Measurements from ENCODE around the gene NRXN3. TPM values are rescaled to one million over a fixed set of nuclear protein-coding genes. Genes with fewer than 3 reads are reported as not detected.
"Not testable (repeated sequence)": the region's sequence is repeated elsewhere in the genome, so short reads cannot be mapped to it uniquely, and the experiment has no call there.

NRXN3 gene
- total RNA-seq, 2 donors from 2014 or later, result 1.6 to 1.9 TPM

- ATAC-seq (no peak), DNase-seq (no peak)
- intact Hi-C loops (cut with DNase I), result no loop called here
Measured at GRCh38 chr14:79740066-79740601, 1570.0 kb downstream of the NRXN3 start.

DNA sequence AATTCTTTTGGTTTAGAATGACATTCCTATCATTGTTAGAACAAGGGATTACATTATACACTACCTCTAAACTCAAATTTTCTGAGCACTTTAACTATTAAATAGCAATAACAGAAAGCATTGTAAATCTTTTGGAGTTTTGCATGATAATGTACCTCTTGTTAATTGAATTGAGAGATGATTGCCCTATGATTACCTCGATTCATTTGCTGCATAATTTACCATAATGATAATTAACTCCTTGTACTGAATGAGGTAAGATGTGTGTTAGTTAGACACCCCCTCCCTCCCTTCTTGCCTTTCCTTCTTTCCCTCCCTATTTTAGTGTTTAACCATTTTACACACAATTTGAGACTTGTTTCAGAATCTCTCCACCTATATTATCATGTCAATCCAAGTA, 1572.0 kb downstream of the NRXN3 start:
- ATAC-seq, result no peak
- no peak for DNase-seq
- intact Hi-C loops (cut with DNase I), result no loop called here

- intact Hi-C loops (cut with DNase I), result no loop called here
- no peak for ATAC-seq
- no peak for DNase-seq
Measured at GRCh38 chr14:79745046-79745445, 1574.9 kb downstream of the NRXN3 start.

GRCh38 chr14:79749065-79749464, 1578.9 kb downstream of the NRXN3 start:
- intact Hi-C loops (cut with DNase I), result no loop called here
- no peak for DNase-seq

DNA sequence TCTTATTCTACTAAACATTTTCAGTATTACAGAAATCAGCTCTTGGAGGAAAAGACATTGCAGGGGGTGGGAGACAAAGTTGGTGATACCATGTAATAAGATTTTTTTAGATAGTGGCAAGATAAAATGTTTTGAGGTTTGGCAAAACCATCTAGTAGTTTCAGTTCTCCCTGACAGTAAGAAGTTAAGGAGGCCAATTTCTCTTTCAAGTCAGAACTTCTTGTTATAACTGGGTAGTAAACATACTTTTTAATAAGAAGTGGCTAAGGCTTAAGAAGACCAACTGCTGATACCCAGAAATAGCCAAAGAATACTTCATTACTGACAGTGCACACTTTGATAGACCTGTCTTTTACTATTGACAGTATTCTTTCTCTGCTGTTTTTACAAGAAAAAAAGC, 1588.8 kb downstream of the NRXN3 start:
- ATAC-seq, result no peak
- no peak for DNase-seq
- intact Hi-C loops (cut with DNase I), result no loop called here

More at GRCh38 chr14:79749065-79749464, 1578.9 kb downstream of the NRXN3 start:
- no peak for ATAC-seq

DNA sequence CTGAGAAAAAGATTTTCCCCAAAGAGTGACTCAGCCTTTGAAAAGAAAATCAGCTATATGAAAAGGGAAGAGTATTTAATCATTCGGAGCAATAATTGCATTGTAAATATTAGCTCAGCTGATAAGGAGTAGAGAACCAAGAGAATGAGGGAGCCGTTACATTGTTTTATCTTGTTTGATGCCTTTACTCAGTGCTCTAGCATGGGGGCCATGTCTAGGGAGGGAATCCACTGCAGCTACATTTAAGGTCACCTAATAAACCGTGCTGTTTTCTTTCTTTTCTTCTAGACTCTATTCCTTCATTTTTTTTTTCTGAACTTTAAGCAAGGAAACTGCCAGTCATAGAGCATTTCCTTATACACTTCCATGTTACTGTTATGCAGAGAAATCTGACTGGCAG, 1594.2 kb downstream of the NRXN3 start:
- ATAC-seq (no peak), DNase-seq (no peak)
- intact Hi-C loops (cut with DNase I), result no loop called here

DNA sequence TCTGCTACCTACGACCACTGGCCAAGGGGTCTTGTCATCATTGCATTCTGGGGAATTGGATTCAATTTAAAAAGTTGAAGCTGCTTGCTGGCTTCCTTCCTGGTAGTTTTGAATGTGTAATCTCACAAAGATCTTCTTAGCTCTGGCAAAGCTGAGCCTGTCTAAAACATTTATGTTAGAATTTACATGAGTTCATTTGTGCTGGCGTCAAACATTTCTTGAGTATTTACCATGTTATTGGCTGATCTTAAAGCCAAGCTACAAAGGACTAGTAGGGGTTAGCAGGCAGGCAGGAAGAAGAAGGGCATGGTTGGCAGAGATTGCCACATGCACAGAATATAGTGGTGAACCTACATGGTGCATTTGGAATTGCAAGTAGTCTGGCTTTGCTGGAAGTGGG, 1596.3 kb downstream of the NRXN3 start:
- intact Hi-C loops (cut with DNase I), result no loop called here
- no peak for ATAC-seq
- DNase-seq, result no peak

DNA sequence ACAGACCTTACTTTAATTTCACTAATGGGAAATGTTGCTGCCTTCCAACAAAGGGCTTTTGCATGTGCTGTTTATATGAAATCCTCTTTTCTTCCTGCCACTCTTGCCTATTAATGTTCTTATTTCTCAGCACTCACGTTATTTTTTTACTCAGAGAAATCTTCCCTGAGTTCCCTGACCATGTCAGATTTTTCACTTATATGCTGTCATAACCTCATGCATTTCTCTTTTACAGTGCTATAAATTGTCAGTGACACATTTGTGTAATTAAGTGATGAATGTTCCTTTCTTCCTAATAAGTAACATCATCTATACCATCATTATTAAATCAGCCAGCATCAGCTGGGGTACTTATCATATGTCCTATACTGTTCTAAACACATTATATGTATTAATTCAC, 1597.1 kb downstream of the NRXN3 start:
- DNase-seq (no peak), ATAC-seq (no peak)
- intact Hi-C loops (cut with DNase I), result no loop called here

- intact Hi-C loops (cut with DNase I); ATAC-seq; DNase-seq: not testable (repeated sequence)
Measured at GRCh38 chr14:79767721-79768120, 1597.5 kb downstream of the NRXN3 start.

DNA sequence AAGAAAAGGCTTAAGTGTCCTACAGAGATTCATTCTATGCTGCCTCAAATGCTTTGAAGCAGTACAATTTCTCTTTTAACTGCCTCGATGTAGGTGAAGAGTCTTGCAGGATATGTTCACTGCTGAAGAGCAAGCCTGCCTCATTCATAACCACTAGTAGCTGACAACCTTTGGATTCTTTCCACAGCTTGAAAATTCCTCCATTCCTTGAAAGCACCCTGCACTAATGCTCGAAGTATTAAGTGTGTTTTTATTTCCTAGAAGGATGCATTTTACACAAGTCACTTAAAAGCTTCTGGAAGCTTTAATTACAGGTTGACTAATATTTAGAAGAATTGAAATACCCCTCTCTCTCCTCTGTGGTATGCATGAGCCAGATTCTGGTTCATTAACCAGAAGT, 1611.7 kb downstream of the NRXN3 start:
- DNase-seq (no peak), ATAC-seq (no peak)
- intact Hi-C loops (cut with DNase I), result no loop called here

DNA sequence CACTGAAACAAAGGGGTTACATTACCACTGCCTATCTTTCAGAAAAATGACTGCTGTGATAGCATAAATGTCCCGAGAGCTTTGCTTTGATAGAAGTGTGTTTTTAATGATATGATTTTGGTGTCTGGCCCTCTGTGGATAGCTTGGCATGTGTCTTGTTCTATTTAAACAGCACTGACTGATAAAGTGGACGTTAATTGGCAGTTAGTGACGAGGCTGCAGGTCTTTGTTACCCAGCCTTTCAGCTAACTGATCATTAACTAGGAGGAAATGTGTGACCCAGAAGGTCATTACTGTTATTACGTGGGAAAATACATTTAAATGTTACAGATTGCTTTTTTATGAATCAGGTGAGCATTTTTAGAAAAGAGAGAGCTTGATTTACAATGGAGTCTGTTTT, 1612.9 kb downstream of the NRXN3 start:
- DNase-seq, result no peak
- ATAC-seq, result no peak
- intact Hi-C loops (cut with DNase I), result no loop called here

DNA sequence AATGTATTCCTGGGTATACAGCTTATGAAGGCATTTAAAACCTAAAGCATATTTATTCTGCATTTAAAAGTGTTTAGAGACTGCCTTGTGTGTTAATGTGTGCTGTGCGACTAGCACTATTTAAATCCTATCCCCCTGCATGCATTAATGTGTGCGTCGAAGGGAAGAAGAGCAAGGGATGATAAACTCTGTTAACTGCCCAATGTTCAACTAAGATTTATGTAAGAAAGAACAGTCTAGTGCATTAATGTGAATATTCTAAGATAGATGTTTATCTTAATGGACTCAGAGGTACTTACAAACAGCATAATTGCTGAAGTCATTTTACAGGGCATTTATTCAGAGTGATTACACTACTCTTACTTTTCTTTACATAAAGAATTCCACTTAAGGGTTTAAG, 1616.3 kb downstream of the NRXN3 start:
- intact Hi-C loops (cut with DNase I), result no loop called here
- ATAC-seq (no peak), DNase-seq (no peak)

- intact Hi-C loops (cut with DNase I), result no loop called here
- no peak for ATAC-seq
- no peak for DNase-seq
Measured at GRCh38 chr14:79788346-79788745, 1618.2 kb downstream of the NRXN3 start.

GRCh38 chr14:79791055-79791732, 1621.0 kb downstream of the NRXN3 start:
- ATAC-seq (no peak), DNase-seq (no peak)
- intact Hi-C loops (cut with DNase I), result no loop called here

- intact Hi-C loops (cut with DNase I), result no loop called here
- ATAC-seq (no peak), DNase-seq (no peak)
Measured at GRCh38 chr14:79802093-79802492, 1631.9 kb downstream of the NRXN3 start.

DNA sequence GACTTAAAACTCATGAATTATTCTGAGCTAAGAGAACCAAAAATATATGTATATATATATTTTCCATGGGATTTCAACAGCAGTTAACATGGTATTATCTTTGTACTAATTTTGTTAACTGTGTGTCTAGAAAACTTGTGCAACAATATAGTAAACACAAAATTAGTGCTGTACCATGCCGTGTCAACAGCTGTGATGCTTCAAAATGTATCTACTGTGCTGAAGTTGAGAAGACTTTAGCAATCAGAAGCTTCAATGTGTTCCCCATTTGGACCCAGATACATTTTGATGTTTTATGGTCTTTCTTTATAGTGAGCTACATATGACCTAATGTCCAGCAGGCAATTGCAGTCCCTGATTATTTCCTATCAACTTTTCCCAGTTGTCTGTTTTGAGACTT, 1635.5 kb downstream of the NRXN3 start:
- intact Hi-C loops (cut with DNase I), result no loop called here
- ATAC-seq (no peak), DNase-seq (no peak)

DNA sequence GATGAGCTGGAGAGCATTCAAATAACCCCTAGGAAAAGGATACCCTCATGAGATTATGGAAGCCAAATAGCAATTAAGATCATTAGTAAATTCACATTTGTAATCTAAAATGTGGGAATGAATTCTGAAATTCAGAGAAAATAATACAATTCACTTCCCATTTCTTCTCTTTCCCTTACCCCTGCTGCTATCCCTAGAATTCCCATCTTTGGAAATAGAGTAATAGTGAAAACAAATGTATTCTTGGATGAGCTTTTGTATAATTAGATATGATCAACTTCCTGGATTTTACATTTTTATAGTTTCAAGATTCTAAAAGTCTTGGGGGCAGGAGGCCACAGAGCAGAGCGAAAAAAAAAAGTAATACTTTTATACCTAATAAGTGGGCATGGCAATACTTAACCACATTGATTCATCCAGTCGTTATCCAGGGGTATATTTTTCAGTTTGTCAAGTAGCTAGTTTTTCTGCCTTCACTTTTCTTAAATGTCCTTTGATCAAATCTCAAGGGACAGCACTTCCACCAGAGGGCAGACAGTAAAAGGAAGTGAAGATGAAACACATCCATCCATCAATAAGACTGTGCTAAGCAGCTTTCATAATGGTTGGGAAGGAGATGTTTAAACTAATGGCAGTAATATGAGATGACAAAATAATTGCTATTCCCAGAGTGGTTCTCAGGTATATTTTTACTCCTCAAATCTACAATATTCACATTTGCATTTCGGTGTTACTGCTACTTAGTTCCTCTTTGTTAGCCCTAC, 1639.9 kb downstream of the NRXN3 start:
- ATAC-seq (no peak), DNase-seq (no peak)
- intact Hi-C loops (cut with DNase I), result no loop called here

DNA sequence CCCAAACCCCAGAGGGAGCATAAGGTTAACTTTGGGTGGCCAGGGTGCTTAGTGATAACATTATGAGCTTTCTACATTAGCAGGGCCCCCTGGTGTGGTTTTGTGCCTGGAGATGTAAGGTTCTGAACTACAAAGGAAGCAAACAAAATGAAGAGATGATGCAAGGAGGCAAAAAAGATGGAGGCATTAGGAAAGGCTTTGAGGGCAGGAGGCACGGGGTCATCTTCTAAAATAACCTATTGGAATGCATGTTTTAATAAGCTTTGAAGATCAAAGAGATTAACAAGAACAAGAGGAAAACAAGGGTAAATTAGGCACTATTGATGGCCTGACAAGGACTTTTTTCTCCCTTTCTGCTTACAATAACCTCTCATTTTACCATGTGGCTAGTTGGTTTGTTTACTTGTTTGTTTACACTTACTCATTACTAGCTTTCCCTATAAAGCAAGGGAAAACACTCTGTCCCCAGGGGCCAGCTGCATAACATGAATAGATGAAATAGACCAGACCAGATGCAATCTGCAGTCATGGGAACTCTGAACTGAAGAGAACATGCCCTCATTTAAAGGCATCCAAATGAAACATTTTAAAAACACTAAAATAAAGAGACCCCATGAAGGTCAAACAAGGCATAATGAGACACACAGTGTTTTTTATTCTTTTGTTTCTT, 1650.8 kb downstream of the NRXN3 start:
- intact Hi-C loops (cut with DNase I), result no loop called here
- no peak for DNase-seq
- ATAC-seq, result no peak

- no peak for ATAC-seq
- no peak for DNase-seq
- intact Hi-C loops (cut with DNase I), result no loop called here
Measured at GRCh38 chr14:79822034-79822433, 1651.9 kb downstream of the NRXN3 start.

- intact Hi-C loops (cut with DNase I), result no loop called here
- DNase-seq (no peak), ATAC-seq (peak; percentile 47 to 64)
Measured at GRCh38 chr14:79825046-79825521, 1654.9 kb downstream of the NRXN3 start.
